Activated effector memory CD4-positive, alpha-beta T cell treated with anti-CD3 and anti-CD28 coated beads, Interleukin-2, amount 50 U/mL, for 16 hours (primary cell): Measurements from ENCODE around the gene UBE2R2.
"Not testable (repeated sequence)": the region's sequence is repeated elsewhere in the genome, so short reads cannot be mapped to it uniquely, and the experiment has no call there.

ENCODE experiments used
- DNase-seq: peaks from one replicate; pipeline ENCODE4 v3.0.0-alpha.2; 2020

UBE2R2 gene, protein sequence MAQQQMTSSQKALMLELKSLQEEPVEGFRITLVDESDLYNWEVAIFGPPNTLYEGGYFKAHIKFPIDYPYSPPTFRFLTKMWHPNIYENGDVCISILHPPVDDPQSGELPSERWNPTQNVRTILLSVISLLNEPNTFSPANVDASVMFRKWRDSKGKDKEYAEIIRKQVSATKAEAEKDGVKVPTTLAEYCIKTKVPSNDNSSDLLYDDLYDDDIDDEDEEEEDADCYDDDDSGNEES

GRCh38 chr9:33816327-33817252, at the start of gene UBE2R2:
Gene UBE2R2, plus strand, starts transcription at chr9:33817160. Its CDS starts 598 bp downstream, at chr9:33817758.
- DNase-seq = peak; percentile 96

DNA sequence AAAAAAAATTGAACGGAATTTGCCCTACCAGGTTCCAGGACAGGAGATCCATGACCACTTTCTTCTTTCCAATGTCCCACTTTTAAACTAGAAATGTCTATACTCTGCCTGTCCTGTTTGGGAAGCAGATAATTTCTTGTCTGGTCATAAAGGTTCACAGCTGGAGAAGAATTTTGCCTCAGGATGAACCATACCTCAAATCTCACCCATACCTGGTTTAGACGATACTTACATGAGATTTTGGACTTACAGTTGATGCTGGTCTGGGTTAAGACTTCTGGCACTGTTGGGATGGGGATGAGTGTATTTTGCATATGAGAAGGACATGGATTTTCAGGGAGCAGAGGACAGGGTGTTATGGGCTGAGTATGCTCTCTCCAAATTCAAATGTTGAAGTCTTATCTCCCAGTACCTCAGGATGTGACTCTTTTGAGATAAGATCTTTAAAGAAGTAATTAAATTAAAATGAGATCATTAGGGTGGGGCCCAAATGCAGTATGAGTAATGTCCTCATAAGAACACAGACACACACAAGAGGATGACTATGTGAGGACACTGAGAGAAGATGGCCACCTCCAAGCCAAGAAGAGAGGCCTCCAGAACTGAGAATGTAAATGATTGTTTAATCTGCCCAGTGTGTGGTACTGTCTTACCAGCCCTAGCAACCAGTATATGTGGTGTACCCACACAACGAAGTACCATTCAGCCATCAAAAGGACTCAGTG, 46.6 kb upstream of the UBE2R2 start:
- not testable (repeated sequence) for DNase-seq

DNA sequence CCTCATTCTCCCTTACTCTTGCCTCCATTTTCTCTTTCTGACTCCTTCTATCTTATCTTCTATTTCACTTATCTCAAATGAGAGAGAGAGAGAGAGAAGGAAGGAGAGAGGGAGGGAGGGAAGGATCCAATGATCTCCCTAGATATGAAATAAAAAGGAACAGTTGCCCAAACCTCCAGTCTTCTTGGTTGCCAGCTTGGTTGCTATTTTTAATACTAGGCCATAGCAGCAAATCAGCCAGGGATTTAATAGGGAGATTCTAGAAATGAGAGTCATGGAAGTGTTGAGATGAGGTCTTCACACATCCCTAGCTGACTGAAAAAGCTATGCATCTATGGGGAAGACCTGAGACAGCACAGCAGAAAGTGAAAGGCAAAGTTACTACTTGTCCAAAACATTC, 43.8 kb upstream of the UBE2R2 start:
- DNase-seq = not testable (repeated sequence)

GRCh38 chr9:33774074-33774659, 42.8 kb upstream of the UBE2R2 start:
- not testable (repeated sequence) for DNase-seq

DNA sequence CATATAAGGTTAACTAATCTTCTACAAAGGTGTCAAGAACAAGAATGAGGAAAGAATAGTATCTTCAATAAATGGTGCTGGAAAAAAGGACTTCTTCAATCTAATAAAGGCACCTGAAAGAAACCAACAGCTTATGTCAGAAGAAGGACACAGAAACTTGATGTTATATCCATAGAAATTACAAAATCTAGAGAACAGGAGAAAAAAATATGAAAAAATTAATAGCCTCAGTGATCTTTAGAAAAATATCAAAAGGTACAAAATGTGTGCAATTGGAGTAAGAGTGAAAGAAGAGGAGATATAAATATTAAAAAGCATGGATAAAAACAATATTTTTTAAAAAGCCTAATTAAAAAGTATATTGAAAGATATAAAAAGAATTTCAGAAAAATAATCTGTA, 40.4 kb upstream of the UBE2R2 start:
- DNase-seq = no peak

DNA sequence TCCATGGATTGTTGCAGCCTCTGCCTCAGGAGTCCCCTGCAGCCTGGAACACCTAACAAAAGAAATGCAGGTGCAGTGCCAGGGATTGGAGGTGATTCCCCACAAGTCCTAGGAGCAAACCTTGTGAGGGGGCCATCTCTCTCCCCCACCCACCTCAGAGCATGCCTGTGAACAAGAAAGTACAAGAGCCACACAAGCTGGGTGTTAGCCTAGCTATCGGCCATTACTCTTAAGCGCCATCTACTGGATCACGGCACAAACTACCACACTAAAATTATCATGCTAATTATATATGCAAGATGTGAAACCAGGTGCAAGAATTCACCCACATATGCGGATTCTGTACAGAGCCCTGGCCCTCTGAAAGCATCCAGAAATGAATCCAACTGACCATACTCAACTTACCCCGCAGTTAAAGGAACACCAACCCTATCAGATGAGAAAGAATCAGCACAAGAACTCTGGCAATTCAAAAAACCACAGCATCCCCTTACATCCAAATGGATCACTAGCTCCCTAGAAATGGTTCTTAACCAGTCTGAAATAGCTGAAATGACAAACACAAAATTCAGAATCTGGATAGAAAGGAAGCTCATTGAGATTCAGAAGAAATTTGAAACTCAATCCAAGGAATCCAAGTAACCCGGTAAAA, 38.1 kb upstream of the UBE2R2 start:
- DNase-seq = peak; percentile 67

GRCh38 chr9:33780276-33780675, 36.7 kb upstream of the UBE2R2 start:
- no peak for DNase-seq

GRCh38 chr9:33781736-33782135, 35.2 kb upstream of the UBE2R2 start:
- DNase-seq = no peak

DNA sequence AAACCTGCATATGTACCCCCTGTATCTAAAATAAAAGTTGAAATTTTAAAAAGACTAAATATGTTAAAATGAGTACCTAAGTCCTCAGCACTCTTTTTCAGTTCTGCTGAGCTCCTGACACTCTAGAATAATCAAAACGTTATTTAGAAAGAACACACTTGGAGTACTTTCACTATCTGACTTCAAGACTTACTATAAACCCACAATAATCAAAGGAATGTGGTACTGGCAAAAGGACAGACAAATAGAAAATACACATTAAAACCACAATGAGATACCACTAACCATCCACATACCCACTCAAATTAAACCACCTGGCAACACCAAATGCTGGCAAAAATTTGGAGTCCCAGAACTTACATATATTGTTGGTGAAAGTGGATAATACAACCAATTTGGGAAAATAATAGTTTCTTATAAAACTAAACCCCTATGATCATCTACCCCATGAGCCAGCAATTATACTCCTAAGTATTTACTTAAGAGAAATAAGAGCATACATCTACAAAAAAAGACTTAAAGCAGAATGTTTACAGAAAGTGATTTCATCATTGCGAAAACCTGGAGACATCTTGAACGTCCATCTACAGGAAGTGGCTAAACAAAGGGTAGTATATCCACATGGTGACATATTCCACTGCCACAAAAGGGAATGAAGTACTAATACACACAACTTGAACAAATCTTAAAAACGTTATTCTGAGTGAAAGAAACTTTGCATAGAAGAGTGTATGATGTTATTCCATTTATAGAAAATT, 34.4 kb upstream of the UBE2R2 start:
- no peak for DNase-seq

- no peak for DNase-seq
Observed at GRCh38 chr9:33785914-33786313, 31.0 kb upstream of the UBE2R2 start.

DNA sequence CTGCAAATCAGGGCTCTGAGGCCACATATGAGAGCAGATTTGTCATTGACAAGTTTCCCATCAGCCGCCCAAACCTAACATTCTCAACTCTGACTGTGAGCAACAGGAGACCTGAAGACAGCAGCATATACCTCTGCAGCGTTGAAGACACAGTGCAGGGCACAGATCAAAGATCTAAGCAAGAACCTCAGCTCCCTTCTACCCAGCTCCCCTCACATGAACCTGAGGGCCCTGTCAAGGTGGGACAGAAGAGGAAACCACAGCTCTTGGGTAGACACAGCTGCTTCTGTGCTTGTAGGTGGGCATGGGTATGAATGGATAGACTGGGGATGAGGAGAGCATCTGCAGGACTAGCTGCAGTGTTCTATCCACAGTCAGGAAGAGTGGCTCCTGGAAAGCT, 30.3 kb upstream of the UBE2R2 start:
- DNase-seq = no peak

DNA sequence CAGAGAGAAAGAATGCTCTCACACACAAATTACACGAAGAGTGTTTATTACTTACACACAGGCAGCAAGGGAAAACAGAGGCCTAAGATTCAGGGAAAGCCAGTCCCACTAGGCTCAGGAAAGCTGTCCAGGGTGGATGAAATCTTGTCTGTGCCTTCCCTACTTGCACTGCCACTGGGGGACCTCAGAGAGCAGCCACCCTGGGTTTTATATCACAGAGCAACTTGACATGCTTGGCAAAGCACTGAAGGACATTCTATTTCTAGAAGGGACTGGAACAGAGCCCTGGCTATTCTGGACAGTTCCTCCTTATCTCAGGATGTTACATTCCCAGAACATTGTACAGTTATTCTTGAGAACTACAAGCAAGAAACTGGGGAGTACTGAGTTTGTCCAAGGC, 29.1 kb upstream of the UBE2R2 start:
- no peak for DNase-seq

GRCh38 chr9:33789429-33789828, 27.5 kb upstream of the UBE2R2 start:
- DNase-seq = not testable (repeated sequence)

GRCh38 chr9:33791117-33791516, 25.8 kb upstream of the UBE2R2 start:
- no peak for DNase-seq

DNA sequence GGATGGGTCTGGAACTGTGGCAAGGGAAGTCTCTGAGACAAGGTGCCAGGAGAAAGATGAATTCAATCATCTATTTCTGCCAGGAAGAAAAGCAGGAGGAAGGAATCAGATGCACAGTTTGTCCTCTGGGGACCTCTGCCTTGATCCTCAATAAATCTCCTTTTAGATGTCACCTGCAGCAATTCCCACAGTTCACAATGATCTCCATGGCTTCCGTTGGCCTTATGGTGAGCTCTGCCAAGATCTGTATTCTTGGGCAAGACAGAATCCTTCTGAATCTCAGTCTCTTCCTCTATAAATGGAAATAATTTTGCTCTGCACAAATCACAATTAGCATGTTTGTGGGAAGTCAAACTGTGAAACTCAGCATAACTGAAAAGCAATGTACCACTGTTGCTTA, 23.5 kb upstream of the UBE2R2 start:
- not testable (repeated sequence) for DNase-seq

DNA sequence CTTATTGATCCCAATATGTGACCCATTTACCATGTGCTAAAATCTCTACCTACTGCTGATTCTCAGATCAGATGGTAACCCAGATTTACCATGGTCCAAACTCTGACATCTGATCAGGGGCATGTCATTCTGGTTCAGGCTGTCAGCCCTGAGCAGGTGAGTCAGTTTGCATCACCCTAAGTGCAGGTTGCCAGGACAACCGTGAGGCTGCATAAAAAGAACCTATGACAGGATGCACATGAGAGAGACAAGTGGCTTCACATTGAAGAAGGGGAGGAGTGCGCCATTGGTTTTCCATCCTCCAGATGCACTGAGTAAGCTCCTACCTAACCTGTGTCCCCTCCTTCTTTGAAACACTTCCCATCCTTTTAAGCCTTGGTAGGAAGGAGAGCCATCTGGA, 22.4 kb upstream of the UBE2R2 start:
- no peak for DNase-seq

GRCh38 chr9:33795281-33795680, 21.7 kb upstream of the UBE2R2 start, which contains the start of gene PRSS3:
Gene PRSS3, plus strand, starts transcription at chr9:33795561. Its CDS starts 13 bp downstream, at chr9:33795574.
- no peak for DNase-seq

DNA sequence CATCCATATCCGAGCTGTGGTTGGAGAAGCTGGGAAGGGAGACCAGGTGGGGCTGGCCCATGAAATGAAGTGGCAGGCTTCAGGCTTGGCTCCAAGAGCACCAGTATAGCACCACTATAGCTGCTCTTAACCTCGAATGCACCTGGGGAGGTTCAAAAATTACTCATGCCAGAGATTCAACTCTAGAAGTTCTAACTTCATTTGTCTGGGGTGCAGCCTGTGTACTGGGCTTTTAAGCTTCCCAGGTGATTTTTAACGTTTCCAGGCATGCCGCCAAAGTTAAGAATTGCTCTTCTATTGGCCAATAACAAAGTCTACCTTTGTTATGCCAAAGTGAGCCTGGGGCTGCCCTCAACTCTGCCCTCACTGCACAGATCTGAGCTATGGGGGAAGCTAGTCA, 21.1 kb upstream of the UBE2R2 start:
- no peak for DNase-seq

DNA sequence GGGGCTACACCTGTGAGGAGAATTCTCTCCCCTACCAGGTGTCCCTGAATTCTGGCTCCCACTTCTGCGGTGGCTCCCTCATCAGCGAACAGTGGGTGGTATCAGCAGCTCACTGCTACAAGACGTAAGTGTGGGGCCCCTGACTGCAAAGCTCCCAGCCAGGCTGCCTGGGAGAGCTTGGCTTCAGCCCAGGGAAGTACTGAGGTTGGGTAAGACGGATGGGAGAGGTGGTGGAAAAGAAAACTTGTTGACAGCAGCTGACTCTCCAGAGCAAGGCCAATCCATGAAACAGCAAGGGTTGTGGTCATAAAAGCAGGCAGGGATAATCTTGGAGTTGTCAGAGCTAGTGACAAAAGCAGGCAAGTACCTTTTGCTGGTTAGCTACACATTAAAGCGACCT, 20.3 kb upstream of the UBE2R2 start:
- not testable (repeated sequence) for DNase-seq

DNA sequence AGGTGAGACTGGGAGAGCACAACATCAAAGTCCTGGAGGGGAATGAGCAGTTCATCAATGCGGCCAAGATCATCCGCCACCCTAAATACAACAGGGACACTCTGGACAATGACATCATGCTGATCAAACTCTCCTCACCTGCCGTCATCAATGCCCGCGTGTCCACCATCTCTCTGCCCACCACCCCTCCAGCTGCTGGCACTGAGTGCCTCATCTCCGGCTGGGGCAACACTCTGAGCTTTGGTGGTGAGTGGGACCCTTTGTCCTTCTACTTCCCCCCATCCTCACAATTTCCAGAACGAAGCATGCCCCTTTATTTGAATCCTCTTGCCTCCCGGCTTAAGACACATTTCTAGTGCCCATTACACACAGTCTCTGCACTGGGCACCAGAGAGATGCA, 19.1 kb upstream of the UBE2R2 start:
- DNase-seq = no peak

- DNase-seq = no peak
Observed at GRCh38 chr9:33798545-33798944, 18.4 kb upstream of the UBE2R2 start.
